Measurements from ENCODE around the gene MAT1A. TPM values are rescaled to one million over a fixed set of nuclear protein-coding genes. Genes with fewer than 3 reads are reported as not detected.

Gene MAT1A
- total and polyA plus RNA-seq, 9 of the 15 experiments (the other 6 are each of a cell fraction or from before 2014, with no cell fraction given) = 0.03 to 0.30 (median 0.11) TPM; not detected in 2

GRCh38 chr10:80272793-80273522 lies 16.5 kb downstream of the MAT1A start (continued):
- TF ChIP-seq, protein P1, sequence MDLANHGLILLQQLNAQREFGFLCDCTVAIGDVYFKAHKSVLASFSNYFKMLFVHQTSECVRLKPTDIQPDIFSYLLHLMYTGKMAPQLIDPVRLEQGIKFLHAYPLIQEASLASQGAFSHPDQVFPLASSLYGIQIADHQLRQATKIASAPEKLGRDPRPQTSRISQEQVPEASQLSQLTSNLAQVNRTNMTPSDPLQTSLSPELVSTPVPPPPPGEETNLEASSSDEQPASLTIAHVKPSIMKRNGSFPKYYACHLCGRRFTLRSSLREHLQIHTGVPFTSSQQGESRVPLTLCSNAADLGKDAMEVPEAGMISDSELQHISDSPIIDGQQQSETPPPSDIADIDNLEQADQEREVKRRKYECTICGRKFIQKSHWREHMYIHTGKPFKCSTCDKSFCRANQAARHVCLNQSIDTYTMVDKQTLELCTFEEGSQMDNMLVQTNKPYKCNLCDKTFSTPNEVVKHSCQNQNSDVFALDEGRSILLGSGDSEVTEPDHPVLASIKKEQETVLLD (IDR thresholded peaks at IDR 0.05) = 0 out of 2 replicates have a peak, but pooled peaks have one; percentile 13
- 0 out of 2 replicates have a peak, but pooled peaks have one; percentile 24 for TF ChIP-seq ZNF41 (CRISPR knock-in tag; conservative IDR thresholded peaks at IDR 0.05)
- TF ChIP-seq, protein P2, sequence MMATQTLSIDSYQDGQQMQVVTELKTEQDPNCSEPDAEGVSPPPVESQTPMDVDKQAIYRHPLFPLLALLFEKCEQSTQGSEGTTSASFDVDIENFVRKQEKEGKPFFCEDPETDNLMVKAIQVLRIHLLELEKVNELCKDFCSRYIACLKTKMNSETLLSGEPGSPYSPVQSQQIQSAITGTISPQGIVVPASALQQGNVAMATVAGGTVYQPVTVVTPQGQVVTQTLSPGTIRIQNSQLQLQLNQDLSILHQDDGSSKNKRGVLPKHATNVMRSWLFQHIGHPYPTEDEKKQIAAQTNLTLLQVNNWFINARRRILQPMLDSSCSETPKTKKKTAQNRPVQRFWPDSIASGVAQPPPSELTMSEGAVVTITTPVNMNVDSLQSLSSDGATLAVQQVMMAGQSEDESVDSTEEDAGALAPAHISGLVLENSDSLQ (IDR thresholded peaks at IDR 0.05) = peak; percentile 38
- TF ChIP-seq CTBP1 (IDR thresholded peaks at IDR 0.05; ENCODE audit: borderline replicate concordance) = no peak
- TF ChIP-seq JUNB (CRISPR knock-in tag; conservative IDR thresholded peaks at IDR 0.05) = no peak
- no peak for TF ChIP-seq MCM3 (IDR thresholded peaks at IDR 0.05)
- TF ChIP-seq, protein P3, sequence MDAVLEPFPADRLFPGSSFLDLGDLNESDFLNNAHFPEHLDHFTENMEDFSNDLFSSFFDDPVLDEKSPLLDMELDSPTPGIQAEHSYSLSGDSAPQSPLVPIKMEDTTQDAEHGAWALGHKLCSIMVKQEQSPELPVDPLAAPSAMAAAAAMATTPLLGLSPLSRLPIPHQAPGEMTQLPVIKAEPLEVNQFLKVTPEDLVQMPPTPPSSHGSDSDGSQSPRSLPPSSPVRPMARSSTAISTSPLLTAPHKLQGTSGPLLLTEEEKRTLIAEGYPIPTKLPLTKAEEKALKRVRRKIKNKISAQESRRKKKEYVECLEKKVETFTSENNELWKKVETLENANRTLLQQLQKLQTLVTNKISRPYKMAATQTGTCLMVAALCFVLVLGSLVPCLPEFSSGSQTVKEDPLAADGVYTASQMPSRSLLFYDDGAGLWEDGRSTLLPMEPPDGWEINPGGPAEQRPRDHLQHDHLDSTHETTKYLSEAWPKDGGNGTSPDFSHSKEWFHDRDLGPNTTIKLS (IDR thresholded peaks at IDR 0.05; ENCODE audit: borderline replicate concordance, low read depth) = 0 out of 2 replicates have a peak, but pooled peaks have one; percentile 29
- no peak for TF ChIP-seq CREM (IDR thresholded peaks at IDR 0.05; ENCODE audit: low read depth)
- TF ChIP-seq, protein P4, sequence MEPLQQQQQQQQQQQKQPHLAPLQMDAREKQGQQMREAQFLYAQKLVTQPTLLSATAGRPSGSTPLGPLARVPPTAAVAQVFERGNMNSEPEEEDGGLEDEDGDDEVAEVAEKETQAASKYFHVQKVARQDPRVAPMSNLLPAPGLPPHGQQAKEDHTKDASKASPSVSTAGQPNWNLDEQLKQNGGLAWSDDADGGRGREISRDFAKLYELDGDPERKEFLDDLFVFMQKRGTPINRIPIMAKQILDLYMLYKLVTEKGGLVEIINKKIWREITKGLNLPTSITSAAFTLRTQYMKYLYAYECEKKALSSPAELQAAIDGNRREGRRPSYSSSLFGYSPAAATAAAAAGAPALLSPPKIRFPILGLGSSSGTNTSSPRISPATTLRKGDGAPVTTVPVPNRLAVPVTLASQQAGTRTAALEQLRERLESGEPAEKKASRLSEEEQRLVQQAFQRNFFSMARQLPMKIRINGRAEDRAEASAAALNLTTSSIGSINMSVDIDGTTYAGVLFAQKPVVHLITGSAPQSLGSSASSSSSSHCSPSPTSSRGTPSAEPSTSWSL (CRISPR knock-in tag; IDR thresholded peaks at IDR 0.05; ENCODE audit: borderline replicate concordance) = no peak
- no peak for TF ChIP-seq NCOA1 (IDR thresholded peaks at IDR 0.05; ENCODE audit: low read depth)
- TF ChIP-seq NFIC (IDR thresholded peaks at IDR 0.05) = peak; percentile 40; the same call in 1 of the 2 replicates
- no peak for TF ChIP-seq GTF2F1 (IDR thresholded peaks at IDR 0.05; ENCODE audit: low read depth, low read length)
- TF ChIP-seq ELF4 (CRISPR knock-in tag; IDR thresholded peaks at IDR 0.05) = no peak
- TF ChIP-seq BHLHE40 (IDR thresholded peaks at IDR 0.05; ENCODE audit: low read length) = 0 out of 2 replicates have a peak, but pooled peaks have one; percentile 11
- no peak for TF ChIP-seq MXI1 (IDR thresholded peaks at IDR 0.05; ENCODE audit: low read depth, low read length)
- TF ChIP-seq ZNF609 (CRISPR knock-in tag; IDR thresholded peaks at IDR 0.05; ENCODE audit: borderline replicate concordance) = no peak
- TF ChIP-seq NEUROD1 (IDR thresholded peaks at IDR 0.05; ENCODE audit: borderline replicate concordance, low read depth, low read length, partially characterized antibody) = peak; percentile 28
- no peak for TF ChIP-seq ZBTB8A (IDR thresholded peaks at IDR 0.05; ENCODE audit: partially characterized antibody)

Data from K562 (cell line).